ENCODE results near the gene SNRNP25. TPM values are rescaled to one million over a fixed set of nuclear protein-coding genes. Genes with fewer than 3 reads are reported as not detected.
"Not testable (repeated sequence)": the region's sequence is repeated elsewhere in the genome, so short reads cannot be mapped to it uniquely, and the experiment has no call there.

Gene SNRNP25
- total RNA-seq, 1 experiment from 2014 or later = 21.2 TPM

GRCh38 chr16:35011-35677 lies 18.5 kb upstream of the SNRNP25 start:
- BruUV-seq (replicated peaks) = no TSS peak
- H3K27me3 Mint-ChIP-seq (ENCODE audit: insufficient read depth, unreplicated experiment) = no peaks in the 10 kb centered on the region
- no peak for TF ChIP-seq CTCF (IDR thresholded peaks at IDR 0.05; ENCODE audit: unreplicated experiment)
- no peak overlapping the region for H3K4me3 Mint-ChIP-seq (ENCODE audit: unreplicated experiment)
- ChIA-PET CTCF (interaction anchor here (0.9 kb wide), 1 partner anchor 72 kb away, joined by 4 read pairs; no protein-coding TSS in a partner anchor), POLR2A (no interaction called here)
- H3K9me3 Mint-ChIP-seq (ENCODE audit: unreplicated experiment) = no peaks in the 10 kb centered on the region
- intact Hi-C loops (cut with micrococcal nuclease) = no loop called here
- peak; percentile 48 for DNase-seq (ENCODE audit: unreplicated experiment)
- peaks cover 5% of the 10 kb centered on the region for H3K36me3 Mint-ChIP-seq (ENCODE audit: insufficient read depth, unreplicated experiment)
- no peak overlapping the region for H3K27ac Mint-ChIP-seq (ENCODE audit: low read depth, unreplicated experiment)
- no peaks in the 10 kb centered on the region for H3K4me1 Mint-ChIP-seq (ENCODE audit: insufficient read depth, unreplicated experiment)

- DNase-seq (ENCODE audit: unreplicated experiment) = no peak
- Mint-ChIP-seq H3K4me3 (ENCODE audit: unreplicated experiment) (no peak overlapping the region), H3K27me3 (ENCODE audit: insufficient read depth, unreplicated experiment) (no peaks in the 10 kb centered on the region), H3K4me1 (ENCODE audit: insufficient read depth, unreplicated experiment) (no peaks in the 10 kb centered on the region), H3K9me3 (ENCODE audit: unreplicated experiment) (no peaks in the 10 kb centered on the region), H3K36me3 (ENCODE audit: insufficient read depth, unreplicated experiment) (peaks cover 5% of the 10 kb centered on the region), H3K27ac (ENCODE audit: low read depth, unreplicated experiment) (no peak overlapping the region)
- POLR2A ChIA-PET = interaction anchor here (1.0 kb wide), 1 partner anchor 18 kb away, joined by 4 read pairs; the partner anchor contains the start of genes POLR3K and SNRNP25
- no peak for TF ChIP-seq CTCF (IDR thresholded peaks at IDR 0.05; ENCODE audit: unreplicated experiment)
- intact Hi-C loops (cut with micrococcal nuclease) = no loop called here
- CTCF ChIA-PET = no interaction called here
- BruUV-seq (replicated peaks) = no TSS peak
Measured at GRCh38 chr16:35678-36305, 17.8 kb upstream of the SNRNP25 start.

GRCh38 chr16:36336-36984 lies 17.2 kb upstream of the SNRNP25 start:
- intact Hi-C loops (cut with micrococcal nuclease) = no loop called here
- TF ChIP-seq CTCF (IDR thresholded peaks at IDR 0.05; ENCODE audit: unreplicated experiment) = no peak

GRCh38 chr16:37511-37910 lies 16.1 kb upstream of the SNRNP25 start:
- BruUV-seq (replicated peaks) = no TSS peak
- intact Hi-C loops (cut with micrococcal nuclease) = no loop called here
- no peaks in the 10 kb centered on the region for H3K27me3 Mint-ChIP-seq (ENCODE audit: insufficient read depth, unreplicated experiment)
- no peak for DNase-seq (ENCODE audit: unreplicated experiment)
- H3K4me1 Mint-ChIP-seq (ENCODE audit: insufficient read depth, unreplicated experiment) = no peaks in the 10 kb centered on the region
- no peak for TF ChIP-seq CTCF (IDR thresholded peaks at IDR 0.05; ENCODE audit: unreplicated experiment)
- no peak overlapping the region for H3K27ac Mint-ChIP-seq (ENCODE audit: low read depth, unreplicated experiment)
- no peaks in the 10 kb centered on the region for H3K9me3 Mint-ChIP-seq (ENCODE audit: unreplicated experiment)
- no peak overlapping the region for H3K4me3 Mint-ChIP-seq (ENCODE audit: unreplicated experiment)
- POLR2A ChIA-PET = no interaction called here
- H3K36me3 Mint-ChIP-seq (ENCODE audit: insufficient read depth, unreplicated experiment) = peaks cover 21% of the 10 kb centered on the region
- CTCF ChIA-PET = interaction anchor here (0.7 kb wide), 1 partner anchor 28 kb away, joined by 3 read pairs; no protein-coding TSS in a partner anchor

More at GRCh38 chr16:36336-36984, 17.2 kb upstream of the SNRNP25 start:
- BruUV-seq (replicated peaks) = no TSS peak
- H3K27me3 Mint-ChIP-seq (ENCODE audit: insufficient read depth, unreplicated experiment) = no peaks in the 10 kb centered on the region
- no peaks in the 10 kb centered on the region for H3K9me3 Mint-ChIP-seq (ENCODE audit: unreplicated experiment)
- peaks cover 10% of the 10 kb centered on the region for H3K36me3 Mint-ChIP-seq (ENCODE audit: insufficient read depth, unreplicated experiment)
- CTCF ChIA-PET = no interaction called here
- no peak overlapping the region for H3K4me3 Mint-ChIP-seq (ENCODE audit: unreplicated experiment)
- no peaks in the 10 kb centered on the region for H3K4me1 Mint-ChIP-seq (ENCODE audit: insufficient read depth, unreplicated experiment)
- no peak for DNase-seq (ENCODE audit: unreplicated experiment)
- H3K27ac Mint-ChIP-seq (ENCODE audit: low read depth, unreplicated experiment) = no peak overlapping the region
- POLR2A ChIA-PET = interaction anchor here (1.0 kb wide), 1 partner anchor 17 kb away, joined by 4 read pairs; the partner anchor contains the start of genes POLR3K and SNRNP25

- H3K27ac Mint-ChIP-seq (ENCODE audit: low read depth, unreplicated experiment); POLR2A ChIA-PET; BruUV-seq (replicated peaks); H3K4me3 Mint-ChIP-seq (ENCODE audit: unreplicated experiment); H3K9me3 Mint-ChIP-seq (ENCODE audit: unreplicated experiment); H3K4me1 Mint-ChIP-seq (ENCODE audit: insufficient read depth, unreplicated experiment); intact Hi-C loops (cut with micrococcal nuclease); DNase-seq (ENCODE audit: unreplicated experiment); H3K27me3 Mint-ChIP-seq (ENCODE audit: insufficient read depth, unreplicated experiment): not testable (repeated sequence)
- peaks cover 22% of the 10 kb centered on the region for H3K36me3 Mint-ChIP-seq (ENCODE audit: insufficient read depth, unreplicated experiment)
- CTCF ChIA-PET = interaction anchor here (0.6 kb wide), 1 partner anchor 332 kb away, joined by 3 read pairs; the partner anchor contains the start of gene MRPL28
Measured at GRCh38 chr16:38206-38605, 15.4 kb upstream of the SNRNP25 start.
